ENCODE measurements around the gene ATXN10.

- no peak for TF ChIP-seq CTCF (IDR thresholded peaks at IDR 0.05; ENCODE audit: low read depth, low read length, poor library complexity, severe bottlenecking)
- TF ChIP-seq EZH2phosphoT487 (IDR thresholded peaks at IDR 0.05; ENCODE audit: borderline replicate concordance, low read length), result no peak
Observed at GRCh38 chr22:45731041-45731797, 59.6 kb downstream of the ATXN10 start.

Data from DOHH2 (cell line).